ENCODE results near the gene UBR1.
"Not testable (repeated sequence)": the region's sequence is repeated elsewhere in the genome, so short reads cannot be mapped to it uniquely, and the experiment has no call there.

Gene UBR1

DNA sequence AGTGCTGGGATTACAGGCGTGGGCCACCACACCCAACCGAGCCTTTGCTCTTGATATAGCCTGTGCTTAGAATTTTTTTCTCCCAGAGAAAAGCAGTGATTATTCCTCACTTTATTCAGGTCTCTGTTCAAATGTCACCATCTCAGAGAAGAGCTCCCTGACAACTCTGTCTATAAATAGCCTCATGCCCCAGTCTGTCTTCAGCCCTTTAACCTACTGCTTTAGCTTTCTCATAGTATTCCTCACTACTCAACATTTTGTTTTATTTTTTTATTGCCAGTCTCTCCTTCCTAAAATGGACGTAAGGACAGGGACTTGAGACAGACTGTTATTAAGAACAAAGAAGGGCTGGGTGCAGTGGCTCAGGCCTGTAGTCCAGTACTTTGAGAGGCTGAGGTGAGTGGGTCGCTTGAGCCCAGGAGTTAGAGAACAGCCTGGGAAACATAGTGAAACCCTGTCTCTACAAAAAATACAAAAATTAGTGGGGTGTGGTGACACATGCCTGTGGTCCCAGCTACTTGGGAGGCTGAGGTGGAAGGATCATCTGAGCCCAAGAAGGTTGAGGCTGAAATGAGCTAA, 106.5 kb downstream of the UBR1 start:
- TF ChIP-seq, protein P1, sequence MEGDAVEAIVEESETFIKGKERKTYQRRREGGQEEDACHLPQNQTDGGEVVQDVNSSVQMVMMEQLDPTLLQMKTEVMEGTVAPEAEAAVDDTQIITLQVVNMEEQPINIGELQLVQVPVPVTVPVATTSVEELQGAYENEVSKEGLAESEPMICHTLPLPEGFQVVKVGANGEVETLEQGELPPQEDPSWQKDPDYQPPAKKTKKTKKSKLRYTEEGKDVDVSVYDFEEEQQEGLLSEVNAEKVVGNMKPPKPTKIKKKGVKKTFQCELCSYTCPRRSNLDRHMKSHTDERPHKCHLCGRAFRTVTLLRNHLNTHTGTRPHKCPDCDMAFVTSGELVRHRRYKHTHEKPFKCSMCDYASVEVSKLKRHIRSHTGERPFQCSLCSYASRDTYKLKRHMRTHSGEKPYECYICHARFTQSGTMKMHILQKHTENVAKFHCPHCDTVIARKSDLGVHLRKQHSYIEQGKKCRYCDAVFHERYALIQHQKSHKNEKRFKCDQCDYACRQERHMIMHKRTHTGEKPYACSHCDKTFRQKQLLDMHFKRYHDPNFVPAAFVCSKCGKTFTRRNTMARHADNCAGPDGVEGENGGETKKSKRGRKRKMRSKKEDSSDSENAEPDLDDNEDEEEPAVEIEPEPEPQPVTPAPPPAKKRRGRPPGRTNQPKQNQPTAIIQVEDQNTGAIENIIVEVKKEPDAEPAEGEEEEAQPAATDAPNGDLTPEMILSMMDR (IDR thresholded peaks at IDR 0.05) = no peak
- no peak for DNase-seq (ENCODE audit: low spot score)
- Histone ChIP-seq H3K27ac (no peak overlapping the region), H3K4me3 (no peak overlapping the region)

DNA sequence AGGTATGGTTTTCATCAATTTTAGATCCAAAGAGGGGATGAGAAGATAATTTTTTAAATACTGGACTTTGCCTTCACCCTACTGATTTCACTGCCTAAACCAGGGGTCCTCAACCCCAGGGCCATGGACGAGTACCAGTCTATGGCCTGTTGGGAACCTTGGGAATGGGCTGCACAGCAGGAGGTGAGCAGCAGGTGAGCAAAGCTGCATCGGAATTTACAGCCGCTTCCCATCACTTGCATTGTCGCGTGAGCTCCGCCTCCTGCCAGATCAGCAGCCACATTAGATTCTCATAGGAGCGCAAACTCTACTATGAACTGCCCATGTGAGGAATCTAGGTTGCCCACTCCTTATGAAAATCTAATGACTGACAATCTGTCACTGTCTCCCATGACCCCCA, 109.0 kb downstream of the UBR1 start:
- TF ChIP-seq, protein P1 (IDR thresholded peaks at IDR 0.05) = no peak
- no peak overlapping the region for H3K4me3 ChIP-seq
- DNase-seq (ENCODE audit: low spot score) = no peak
- H3K27ac ChIP-seq = no peak overlapping the region

DNA sequence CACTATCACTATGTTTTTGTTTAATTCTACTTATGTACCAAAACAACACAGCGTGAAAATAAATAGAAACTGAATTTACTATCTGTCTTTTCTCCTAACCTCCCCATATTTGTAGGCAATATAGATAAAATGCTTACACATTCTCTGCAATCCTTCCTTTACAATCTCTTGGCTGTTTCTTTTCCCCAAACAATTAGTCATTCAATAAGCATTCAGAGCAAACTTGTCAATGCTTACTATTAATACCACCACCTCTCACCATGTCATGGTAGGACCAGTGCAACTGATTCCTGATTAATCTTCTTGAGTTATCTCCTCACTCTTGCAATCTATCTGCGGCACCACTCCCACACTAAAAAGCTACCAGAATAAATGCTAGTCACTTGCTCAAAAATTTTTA, 111.3 kb downstream of the UBR1 start:
- TF ChIP-seq, protein P1 (IDR thresholded peaks at IDR 0.05) = no peak
- H3K27ac ChIP-seq = no peak overlapping the region
- no peak for DNase-seq (ENCODE audit: low spot score)

DNA sequence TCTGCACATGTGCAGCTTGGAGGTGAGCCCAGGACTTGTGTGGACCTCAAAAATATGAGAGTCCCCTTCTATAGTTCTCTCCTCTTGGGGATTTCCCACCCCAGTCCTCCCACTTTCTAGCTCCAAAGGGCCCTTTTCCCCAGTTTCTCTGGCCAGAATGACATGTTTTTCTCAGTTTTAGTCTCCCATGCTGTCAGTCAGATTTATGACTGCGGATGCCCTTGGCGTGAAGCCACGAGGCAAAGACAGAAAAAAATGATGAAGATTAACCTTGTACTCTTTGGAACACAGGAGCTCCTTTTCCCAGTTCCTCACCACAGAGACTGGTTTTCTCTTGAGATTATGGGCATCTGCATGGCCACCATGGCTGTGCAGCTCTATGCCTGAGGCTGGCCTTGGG, 113.2 kb downstream of the UBR1 start:
- no peak for DNase-seq (ENCODE audit: low spot score)
- no peak overlapping the region for H3K27ac ChIP-seq
- TF ChIP-seq, protein P1 (IDR thresholded peaks at IDR 0.05) = no peak
- no peak overlapping the region for H3K4me3 ChIP-seq

More for the DNA sequence above, 111.3 kb downstream of the UBR1 start:
- H3K4me3 ChIP-seq = no peak overlapping the region

DNA sequence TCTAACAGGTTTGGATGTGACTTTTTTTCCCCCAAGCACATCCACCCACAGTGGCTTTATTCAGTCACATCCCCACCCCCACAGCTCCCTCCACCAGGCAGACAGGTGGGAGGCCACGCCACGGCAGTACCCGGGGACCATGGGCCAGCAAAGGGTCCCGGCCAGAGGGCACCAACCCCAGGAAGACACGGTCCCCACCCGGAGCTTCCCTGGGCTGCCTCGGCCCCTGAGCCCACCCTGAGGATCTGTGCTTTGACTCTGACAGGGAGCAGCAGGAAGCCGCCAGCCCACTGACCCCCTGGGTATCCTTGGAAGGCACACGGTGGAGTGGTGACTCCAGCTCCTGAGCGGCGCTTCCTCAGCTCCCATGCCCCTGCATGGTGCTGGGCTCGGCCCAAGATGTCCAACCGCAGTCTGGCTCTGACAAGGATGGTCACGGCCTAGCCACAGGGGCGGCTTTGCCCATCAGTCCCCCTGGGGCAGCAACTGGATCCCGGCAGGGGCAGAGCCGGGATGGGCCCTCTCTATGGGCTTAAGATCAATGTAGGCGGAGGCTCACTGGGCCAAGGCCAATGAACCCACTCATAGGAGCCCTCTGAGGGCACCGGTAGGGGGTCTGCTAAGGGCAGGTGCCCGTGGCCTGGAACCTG, 119.0 kb downstream of the UBR1 start:
- no peak for DNase-seq (ENCODE audit: low spot score)
- TF ChIP-seq, protein P1 (IDR thresholded peaks at IDR 0.05) = no peak

DNA sequence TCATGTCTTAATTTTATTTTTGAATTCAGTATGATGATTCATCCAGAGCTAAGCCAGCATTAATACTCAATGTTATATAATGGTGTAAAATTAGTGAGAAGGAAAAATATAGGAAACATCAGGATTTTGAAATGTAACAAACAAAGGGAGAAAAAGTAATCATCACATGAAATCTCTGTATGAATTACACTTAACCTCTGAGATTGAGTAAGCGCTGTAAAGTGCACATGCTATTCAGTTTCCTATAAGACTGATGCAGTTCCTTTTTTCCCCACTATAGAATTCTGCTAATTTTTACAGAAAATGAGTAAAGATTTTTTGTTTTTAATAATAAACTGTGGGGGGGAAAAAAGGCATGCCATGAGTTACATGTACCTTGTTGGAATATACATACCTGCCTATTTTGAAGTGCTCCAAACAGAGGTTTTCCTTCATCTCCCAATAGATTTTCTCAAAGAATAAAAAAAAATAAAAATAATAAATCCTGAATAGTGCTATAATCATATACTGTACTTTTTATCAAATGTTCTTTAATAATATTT, 121.3 kb downstream of the UBR1 start:
- Histone ChIP-seq H3K27ac (no peak overlapping the region), H3K4me3 (no peak overlapping the region)
- no peak for DNase-seq (ENCODE audit: low spot score)
- TF ChIP-seq, protein P1 (IDR thresholded peaks at IDR 0.05) = no peak

More for the DNA sequence above, 119.0 kb downstream of the UBR1 start:
- no peak overlapping the region for H3K4me3 ChIP-seq
- H3K27ac ChIP-seq = no peak overlapping the region

DNA sequence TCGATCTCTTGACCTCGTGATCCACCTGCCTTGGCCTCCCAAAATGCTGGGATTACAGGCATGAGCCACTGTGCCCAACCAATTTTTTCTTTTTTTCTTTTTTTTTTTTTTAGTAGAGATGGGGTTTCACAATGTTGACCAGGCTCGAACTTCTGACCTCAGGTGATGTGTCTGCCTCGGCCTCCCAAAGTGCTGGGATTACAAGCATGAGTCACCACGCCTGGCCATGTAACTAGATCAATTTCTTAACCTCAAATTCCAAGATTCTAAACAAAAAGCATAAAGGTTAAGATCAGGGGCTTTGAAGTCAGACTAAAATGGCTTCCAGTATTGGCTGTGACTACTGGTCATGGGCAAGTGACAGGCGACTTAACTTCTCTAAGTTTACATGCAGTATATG, 126.7 kb downstream of the UBR1 start:
- not testable (repeated sequence) for H3K27ac ChIP-seq; DNase-seq (ENCODE audit: low spot score); H3K4me3 ChIP-seq

Measured in coronary artery (tissue), 2 donors.